HL-60 (cell line): ENCODE data around the gene SH3RF2.

ENCODE experiments used
- CTCF ChIP-seq: IDR thresholded peaks from one replicate; pipeline ENCODE4 v1.5.1; 2011; ENCODE audit warnings: low read length, control low read depth, inconsistent platforms; ENCODE audit not compliant: insufficient read depth
- POLR2AphosphoS5 ChIP-seq: IDR thresholded peaks from 2 replicates; pipeline ENCODE4 v1.6.1; 2012; ENCODE audit warnings: low read depth
- REST ChIP-seq: IDR thresholded peaks from 2 replicates; pipeline ENCODE4 v1.6.1; 2012; ENCODE audit warnings: low read depth; ENCODE audit not compliant: insufficient replicate concordance

GRCh38 chr5:145903867-145904266 is 32.5 kb upstream of the SH3RF2 start:
- no peak for TF ChIP-seq CTCF
- TF ChIP-seq POLR2AphosphoS5, result no peak
- no peak for TF ChIP-seq REST
